Renal cortical epithelial cell (primary cell): ENCODE data around the gene FLVCR2. TPM values are rescaled to one million over a fixed set of nuclear protein-coding genes. Genes with fewer than 3 reads are reported as not detected.

Experiments used
- DNase-seq: peaks from one replicate; pipeline ENCODE4 v3.0.0-alpha.2; 2011; ENCODE audit warnings: low read depth
- total RNA-seq: library from RNA; depleted of rRNA; stranded (reverse); fragments of >200 nt; gene quantifications from 2 replicates; pipeline ENCODE4 v1.2.3, GENCODE V29; 2014

FLVCR2 gene, protein sequence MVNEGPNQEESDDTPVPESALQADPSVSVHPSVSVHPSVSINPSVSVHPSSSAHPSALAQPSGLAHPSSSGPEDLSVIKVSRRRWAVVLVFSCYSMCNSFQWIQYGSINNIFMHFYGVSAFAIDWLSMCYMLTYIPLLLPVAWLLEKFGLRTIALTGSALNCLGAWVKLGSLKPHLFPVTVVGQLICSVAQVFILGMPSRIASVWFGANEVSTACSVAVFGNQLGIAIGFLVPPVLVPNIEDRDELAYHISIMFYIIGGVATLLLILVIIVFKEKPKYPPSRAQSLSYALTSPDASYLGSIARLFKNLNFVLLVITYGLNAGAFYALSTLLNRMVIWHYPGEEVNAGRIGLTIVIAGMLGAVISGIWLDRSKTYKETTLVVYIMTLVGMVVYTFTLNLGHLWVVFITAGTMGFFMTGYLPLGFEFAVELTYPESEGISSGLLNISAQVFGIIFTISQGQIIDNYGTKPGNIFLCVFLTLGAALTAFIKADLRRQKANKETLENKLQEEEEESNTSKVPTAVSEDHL
- 1.2 and 3.4 TPM in 2 replicates for total RNA-seq

DNA sequence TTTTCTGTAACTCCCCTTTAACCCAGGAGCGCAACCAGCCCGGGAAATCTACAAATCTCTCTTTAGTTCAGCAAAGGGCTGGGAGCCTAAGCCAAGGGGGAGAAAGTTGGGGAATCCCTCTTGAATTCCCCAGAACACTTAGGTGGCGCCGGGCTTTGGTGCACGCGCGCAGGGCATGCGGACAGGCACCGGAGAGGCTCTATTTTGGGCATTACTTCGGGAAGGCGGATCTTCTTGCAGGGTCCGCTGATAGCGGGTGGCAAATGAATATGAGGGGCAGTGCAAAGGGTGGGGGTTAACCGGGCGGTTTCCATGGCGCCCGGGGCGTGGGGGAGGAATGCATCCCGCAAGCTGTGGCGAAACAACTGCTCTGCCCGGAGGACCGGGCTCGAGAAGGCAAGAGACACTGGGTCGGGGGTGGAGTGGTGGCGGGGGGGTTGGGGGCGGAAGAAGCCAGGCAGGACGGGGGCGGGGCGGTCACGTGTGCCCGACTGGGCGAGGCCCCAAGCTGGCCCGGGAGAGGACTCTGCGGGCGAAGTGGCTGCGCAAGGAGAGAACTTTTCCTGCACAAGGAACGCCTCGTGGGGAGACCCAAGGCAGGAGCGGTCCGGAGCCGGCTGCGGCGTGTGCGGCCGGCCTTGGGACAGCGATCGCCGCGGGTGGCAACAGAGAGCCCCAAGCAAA lies at the start of gene FLVCR2:
FLVCR2 (plus strand) TSS at position 519 of the 684 bp plus-strand sequence. CDS start 353 bp downstream, outside the sequence.
- DNase-seq, result peak; percentile 38

DNA sequence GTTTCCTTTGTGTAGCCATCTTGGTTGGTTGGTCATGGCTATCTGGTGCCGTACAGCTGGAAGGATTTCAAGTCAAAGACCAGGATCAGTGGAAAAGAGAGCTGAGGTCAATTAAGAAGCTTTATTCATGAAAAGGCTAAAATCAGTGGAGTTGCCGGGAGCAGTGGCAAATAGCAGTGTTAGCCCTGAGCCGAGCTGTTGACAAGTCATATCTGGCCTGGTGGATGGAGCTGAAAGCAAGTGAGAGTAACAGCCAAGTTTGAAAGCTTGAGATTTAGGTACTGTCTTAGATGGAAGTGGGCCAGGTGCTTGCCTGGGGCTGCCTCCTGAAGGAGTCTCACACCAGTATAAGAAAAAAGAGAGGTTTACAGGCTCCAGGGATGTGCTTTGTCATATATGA lies 47.2 kb upstream of the FLVCR2 start:
- no peak for DNase-seq

DNA sequence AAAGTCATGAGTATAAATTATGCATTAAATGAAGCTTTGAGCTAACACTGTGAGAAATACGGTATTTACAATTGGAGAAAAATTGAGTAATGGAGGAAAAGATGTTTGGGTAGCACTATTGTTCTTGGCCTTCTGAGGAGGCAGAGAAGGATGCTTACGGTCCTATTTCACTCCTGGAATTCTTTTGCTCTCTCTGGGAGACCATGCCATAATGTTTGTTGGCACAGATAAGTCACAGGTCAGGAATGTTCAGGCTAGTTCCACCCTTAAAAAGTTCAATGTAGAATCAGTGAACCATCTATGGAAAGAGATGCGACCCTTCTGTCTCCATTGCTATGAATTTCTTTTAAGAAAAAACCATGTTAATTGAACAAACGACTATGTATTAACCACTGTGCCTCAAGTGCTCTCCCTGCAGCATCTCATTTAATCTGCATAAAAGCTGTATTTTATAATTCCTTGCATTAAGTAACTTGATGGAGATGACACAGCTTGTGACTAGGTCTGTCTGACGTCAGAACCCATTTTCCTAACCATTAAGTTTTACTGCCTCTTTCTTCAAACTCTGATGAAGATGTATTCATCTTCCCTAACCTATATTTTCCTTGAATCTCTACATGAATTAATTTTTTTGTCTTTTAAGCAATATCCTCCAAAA lies 46.6 kb upstream of the FLVCR2 start:
- peak; percentile 52 for DNase-seq

DNA sequence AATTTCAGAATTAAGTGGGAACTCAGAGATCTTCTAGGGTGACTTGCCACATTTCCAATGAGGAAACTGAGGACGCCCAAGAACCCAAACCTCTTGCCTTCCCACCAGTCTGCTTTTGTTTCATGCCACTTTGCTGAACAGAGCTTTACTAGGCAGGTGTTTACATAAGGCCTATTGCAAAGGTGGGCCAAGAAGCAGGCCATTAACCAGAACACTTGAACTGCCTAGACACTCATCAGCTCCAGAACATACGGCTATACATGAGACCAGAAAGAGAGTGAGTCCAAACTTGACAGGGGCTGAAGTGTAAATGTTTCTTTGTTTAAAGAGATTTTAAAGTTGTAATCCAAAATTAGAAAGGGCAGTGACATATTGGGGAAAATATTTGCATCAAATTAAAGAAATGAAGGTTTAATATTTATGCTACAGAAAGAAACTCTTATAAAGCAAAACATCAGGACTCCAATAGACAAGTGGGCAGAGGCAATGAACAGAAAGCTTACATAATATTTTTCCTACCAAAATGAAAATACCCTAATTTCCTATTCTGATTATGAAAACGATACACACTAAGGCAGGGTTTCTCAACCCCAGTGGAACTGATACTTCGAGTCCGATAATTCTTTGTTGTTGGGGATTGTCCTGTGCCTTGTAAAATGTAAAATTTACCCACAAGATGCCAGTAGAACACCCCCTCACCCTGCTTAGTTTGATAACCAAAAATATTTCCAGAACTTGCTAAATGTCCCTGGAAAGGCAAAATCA lies 44.4 kb upstream of the FLVCR2 start:
- DNase-seq, result no peak

DNA sequence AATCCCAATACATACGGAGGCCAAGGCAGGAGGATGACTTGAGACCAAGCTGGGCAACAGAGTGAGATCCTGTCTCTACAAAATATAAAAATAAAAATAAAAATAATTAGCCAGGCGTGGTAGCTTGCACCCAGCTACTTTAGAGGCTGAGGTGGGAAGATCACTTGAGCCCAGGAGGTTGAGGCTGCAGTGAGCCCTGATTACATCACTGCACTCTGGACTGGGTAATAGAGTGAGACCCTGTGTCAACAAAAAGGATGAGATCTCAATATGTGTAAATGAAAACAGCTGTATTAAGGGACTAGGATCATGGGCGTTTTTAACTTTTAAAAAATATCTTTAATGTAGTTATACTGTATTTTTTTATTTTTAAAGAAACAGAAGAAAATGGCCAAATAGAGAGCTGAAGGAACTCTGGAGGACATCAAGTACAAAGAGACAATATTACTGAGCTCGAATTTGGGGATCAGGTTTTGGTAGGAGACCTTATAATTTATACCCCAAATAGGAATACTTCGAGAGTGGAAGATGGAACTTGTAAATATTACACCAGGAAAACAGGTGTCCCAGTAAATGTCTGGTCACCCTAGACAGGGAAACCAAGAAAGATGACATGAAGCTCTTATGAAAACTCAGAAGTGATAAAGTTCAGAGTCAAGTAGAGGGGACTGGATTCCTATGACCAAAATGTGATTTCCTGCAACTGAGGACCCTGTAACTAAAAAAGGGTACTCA lies 43.1 kb upstream of the FLVCR2 start:
- no peak for DNase-seq

DNA sequence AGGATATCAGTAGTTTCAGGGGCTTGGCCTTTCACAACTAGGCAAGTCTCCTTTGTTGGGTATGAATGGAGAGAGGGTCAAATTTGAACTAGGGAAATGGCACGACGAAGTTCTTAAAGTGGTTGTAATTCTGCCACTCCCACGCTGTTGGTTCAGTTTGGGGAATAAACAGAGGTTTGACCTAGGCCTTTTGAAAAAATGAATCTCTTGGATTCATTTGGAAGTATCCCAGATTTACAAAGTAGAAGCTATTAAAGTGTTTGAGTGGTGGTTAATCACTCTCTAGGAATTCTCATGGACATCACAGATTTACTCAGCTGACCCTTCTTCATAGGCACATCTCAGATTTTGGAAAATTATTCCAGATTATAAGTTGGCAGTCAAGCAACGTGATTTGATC lies 41.3 kb upstream of the FLVCR2 start:
- no peak for DNase-seq

DNA sequence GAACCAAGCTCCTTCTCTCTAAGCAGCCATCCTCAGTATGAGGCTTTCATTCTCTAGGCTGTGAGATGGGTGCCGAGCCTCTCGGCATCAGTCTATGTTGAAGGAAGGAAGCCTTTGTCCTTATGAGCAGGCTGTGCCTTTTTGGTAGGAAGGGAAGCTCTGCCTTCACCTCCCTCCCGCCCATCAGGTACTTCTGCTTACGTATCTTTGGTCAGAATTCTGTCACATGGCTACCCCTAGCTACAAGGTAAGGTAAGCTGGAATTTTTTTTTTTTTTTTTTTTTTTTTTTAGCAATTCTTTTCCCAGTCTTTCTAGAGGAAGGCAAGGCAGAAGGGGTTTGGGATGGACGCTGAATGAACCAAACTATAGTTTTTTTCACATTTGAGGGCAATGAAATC lies 39.3 kb upstream of the FLVCR2 start:
- DNase-seq, result no peak

DNA sequence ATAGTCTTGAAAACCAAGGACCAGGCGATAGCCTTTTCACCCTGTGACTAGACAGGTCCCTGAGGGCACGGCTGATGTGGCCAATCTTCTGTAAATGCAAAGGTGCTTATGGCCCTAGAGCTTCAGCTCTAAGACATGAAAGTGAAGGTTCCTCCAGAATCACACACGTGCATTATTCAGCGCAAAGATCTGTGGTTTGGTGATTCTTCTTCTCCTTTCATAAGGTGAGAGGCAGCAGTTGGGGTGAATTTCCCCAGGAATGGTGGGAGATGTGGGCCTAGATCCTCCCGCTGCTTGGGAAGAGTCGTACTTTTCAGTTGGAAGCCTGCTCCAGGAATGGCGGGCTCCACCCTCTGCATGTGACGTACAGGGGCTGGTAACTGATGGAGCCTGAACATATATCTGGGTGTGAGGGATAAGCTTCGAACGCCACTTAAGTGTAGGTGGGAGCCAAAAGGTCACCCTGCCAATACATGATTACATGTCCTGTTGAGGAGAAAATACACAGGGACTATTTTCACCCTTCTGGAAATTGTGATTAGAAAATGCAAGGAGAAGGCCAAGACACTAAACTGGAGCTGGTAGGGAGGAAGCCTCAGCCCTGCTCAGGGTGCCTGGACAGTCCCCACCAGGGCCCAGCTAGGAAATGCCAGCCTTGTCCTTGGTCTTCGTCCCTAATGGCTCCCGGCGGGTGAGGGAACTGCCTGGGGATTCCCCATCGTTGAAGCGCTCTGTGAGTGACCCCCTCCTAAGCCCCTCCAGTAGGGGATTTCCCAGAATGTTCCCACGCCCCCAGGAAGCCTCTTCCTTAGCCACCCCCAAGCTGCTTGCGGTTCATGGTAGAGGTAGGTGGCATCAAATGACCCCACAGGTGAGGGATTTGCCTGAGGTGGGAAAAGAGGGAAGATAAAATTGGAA lies 38.6 kb upstream of the FLVCR2 start:
- DNase-seq, result no peak

DNA sequence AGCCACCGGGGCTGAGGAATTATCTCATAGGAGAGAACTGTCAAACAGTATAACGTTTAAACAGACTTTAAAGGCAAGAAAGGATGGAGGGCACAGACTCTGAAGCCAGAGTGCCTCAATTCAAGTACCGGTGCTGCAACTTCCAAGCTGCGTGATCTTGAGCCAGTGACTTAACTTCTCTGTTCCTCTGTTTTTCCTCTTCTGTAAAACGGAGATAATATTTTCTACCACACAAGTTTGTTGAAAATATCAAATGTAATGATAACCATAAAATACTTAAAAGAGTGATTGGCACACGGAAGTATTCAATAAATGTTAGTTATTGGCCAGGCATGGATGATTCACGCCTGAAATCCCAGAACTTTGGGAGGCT lies 38.0 kb upstream of the FLVCR2 start:
- DNase-seq, result no peak

DNA sequence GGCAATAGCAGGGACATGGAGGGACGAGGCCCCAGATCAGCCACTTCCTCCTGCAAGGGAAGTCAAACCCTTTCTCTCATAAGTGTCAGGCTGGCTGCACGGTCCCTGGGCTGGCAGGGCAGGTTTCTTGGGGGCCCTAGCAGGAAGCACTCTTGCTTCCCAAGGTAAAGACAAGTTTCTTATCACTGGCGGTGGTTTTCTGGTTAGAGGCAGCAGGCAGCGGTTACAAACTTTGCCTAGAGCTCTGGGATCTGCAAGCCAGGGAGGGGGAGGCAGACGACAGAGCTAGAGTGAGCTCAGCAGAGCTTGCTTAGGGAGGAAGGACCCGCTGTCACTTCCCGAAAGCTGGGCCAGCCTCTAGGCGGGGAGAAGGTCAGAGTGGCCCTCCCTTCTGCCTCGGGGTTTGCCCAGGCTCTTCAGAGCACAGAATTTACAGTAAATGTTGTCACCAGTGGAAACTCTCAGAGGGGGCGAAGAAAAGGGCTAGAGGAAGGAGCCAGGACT lies 35.8 kb upstream of the FLVCR2 start:
- no peak for DNase-seq

DNA sequence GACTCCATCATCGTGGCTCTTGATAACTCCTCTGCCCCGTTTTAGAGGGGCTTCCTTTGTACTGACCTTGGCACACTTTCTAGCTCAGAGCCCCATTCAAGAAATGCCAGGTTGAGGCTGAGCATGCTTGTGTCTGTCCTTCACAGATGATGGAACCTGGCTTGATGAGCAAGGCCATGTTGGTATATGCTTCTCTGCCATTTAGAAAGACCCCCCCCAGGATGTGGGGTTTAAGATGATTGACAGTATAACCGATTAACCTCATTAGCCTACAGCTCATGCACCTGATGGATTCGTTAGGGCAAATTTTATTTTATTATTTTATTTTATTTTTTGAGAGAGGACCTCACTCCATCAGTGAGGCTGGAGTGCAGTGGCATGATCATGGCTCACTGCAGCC lies 35.2 kb upstream of the FLVCR2 start:
- DNase-seq, result no peak

DNA sequence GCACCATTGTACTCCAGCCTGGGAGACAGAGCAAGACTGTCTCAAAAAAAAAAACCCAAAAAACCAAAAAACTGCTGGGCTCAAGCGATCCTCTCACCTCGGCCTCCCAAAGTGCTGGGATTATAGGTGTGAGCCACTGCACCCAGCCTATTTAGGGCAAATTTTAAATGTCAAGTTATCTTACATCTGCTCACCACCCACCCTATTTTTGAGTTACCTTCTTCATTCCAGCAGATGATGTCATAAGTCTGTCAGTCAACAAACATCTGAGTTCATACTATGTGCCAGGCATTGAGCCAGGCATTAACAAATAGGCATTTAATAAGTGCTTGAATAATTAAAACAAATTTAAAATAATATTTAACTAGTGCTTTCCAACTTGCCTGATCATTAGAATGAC lies 34.6 kb upstream of the FLVCR2 start:
- DNase-seq, result no peak

DNA sequence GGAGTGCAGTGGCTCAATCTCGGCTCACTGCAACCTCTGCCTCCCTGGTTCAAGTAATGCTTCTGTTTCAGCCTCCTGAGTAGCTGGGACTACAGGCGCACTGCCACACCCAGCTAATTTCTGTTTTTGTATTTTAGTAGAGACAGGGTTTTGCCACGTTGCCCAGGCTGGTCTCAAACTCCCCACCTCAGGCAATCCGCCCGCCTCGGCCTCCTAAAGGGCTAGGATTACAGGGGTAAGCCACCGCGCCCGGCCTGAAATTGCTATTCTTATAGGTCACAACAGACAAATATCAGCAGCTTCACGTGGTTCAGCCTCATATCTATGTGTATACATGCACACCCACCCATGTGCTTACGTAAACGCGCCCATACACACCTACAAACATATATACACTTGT lies 32.5 kb upstream of the FLVCR2 start:
- DNase-seq, result no peak

DNA sequence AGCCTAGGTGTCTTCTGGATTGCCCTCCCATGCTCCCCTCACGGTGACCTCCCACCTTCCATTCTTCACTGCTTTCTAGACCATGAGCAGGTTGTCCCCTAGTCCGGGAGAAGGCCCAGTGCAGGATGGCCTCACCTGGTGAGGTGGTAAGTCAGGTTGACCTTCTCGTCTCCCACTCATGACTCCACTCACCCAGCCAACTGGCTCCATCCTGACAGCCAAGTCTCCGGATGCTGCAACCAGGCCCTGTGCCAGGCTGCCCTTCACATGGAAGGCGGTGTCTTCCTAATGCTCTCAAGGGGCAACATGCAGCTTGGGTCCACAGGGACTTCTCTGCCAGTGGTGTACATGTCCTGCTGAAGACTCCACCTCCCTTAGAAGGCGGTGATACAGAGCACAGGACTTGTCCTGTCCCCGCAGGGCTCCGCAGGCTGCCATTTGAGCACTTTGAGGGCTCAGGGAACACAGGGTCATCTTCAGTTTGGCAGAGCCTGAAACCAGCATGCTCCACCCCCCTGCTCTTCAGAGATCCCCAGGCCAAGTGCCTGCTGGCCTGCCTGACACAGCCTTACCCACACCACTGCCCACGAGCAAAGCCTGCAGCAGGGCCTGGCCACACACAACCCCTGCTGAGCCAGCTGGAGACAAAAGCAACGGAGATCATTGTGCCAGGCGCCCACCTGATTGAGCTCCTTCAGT lies 30.7 kb upstream of the FLVCR2 start:
- DNase-seq, result no peak

DNA sequence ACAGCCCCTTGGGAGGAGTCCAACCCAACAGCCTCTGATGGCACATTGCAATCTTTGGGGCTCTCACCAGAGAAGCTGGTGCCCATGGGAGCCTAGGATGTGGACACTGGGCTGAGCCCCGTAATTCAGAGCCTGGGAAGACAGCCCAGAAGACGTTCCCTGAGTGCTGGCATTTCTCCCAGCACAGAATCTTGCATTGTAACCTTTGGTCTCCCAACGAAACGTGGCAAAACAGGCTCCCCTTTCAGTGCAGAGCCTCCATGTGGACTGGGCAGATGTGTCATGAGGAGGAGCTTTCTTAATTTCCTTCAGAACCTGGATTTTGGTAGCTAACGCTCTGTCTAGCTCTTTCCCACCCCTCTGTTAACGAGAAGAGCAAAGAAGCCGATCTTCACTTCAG lies 29.9 kb upstream of the FLVCR2 start:
- DNase-seq, result no peak

DNA sequence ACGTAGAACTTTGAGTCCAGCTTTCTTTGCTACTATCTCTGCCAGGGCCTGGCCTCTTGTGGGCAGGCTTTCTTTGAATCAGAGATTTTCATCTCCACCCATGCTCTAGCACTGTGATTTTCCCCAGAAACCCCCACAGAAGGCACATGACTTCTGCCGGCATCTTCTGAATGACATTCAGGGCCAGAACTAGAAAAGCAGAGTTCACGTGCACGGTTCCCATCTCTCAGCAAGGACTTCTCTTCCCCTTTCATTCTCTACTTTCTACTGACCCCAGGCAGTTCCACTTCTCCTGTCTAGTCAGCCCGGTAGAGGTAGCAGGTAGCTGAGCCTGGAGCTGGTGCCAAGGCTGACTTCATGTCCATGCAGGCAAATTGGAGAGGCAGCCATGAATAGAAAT lies 29.3 kb upstream of the FLVCR2 start:
- DNase-seq, result no peak

DNA sequence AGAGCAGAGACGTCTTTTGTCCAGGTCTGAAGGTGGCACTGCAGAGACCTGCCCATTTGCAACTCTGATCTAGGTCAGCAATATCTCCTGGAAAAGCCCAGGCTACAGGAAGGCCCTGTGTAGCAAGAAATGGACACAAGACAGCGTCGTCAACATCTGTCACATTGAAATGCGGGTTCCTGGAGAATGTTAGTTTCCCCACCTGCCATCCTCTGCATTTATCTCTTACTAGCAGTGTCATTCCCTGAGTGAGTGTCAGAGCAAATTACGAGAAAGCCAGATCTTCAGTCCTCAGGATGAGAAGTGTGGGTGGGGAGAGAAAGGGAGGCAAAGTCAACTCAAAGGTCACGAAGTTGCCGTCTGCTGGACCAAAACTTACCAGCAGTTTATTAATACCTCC lies 27.4 kb upstream of the FLVCR2 start:
- DNase-seq, result no peak

DNA sequence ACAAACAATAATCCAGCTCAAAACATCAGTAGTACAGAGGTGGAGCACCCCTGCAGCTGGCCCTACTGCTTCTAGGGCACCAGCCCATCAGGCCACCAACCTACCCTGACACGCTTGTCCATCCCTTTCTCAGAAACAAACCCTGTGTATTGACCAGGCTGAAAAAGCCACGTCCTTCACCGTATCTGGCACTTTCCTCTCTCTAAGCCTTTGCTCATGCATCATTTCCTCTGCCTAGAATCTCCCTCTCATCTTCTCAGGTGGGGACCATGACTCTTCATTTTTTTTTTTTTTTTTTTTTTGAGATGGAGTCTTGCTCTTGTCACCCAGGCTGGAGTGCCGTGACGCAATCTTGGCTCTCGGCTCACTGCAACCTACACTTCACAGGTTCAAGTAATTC lies 25.3 kb upstream of the FLVCR2 start:
- no peak for DNase-seq

DNA sequence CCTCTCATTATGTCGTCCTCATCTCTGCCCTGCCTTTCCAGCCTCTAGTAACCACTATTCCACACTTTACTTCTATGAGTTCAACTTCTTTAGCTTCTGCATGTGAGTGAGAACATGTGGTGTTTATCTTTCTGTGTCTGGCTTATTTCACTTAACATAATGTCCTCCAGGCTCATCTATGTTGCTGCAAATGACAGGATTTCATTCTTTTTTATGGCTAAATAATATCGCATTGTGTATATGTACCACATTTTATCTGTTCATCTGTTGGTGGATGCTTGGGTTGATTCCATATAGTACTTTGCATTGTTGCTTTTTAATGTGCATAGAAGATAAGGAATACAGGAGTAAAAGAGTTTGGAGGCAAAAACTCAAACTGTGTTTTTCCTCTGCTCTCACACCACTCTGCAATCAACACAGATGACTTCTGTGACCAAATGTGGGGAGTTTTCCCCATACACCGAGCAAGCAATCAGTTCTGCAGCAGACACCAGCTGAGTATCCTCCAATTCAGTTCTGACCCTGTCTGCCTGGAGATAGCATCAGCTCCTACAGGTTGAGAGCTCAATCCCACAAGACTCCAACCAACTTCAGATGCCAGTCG lies 24.6 kb upstream of the FLVCR2 start:
- DNase-seq, result no peak
